ENCODE results near the gene CHRNA9. TPM values are rescaled to one million over a fixed set of nuclear protein-coding genes. Genes with fewer than 3 reads are reported as not detected.
A peak's percentile ranks its signal among the peaks of the same experiment; 100 is the strongest.
"Not testable (repeated sequence)": the region's sequence is repeated elsewhere in the genome, so short reads cannot be mapped to it uniquely, and the experiment has no call there.

The CHRNA9 gene
- total and polyA plus RNA-seq, 2 donors (not counting 1 experiment from before 2014, with no cell fraction given) = 0.07 TPM; not detected in 1

- H4K20me1 ChIP-seq (ENCODE audit: control insufficient read depth, insufficient read depth, low read length, poor library complexity, severe bottlenecking) = no peaks in the 10 kb centered on the region
- ATAC-seq (ENCODE audit: low read depth) = no peak
- H3K27ac ChIP-seq (ENCODE audit: low read length in 2 of 2) = peak overlapping the region in 1 of 2 donors; percentile 17
- intact Hi-C loops (cut with micrococcal nuclease) = no loop called here
- Mint-ChIP-seq H3K4me3 (no peak overlapping the region), H3K4me1 (peaks cover 59% of the 10 kb centered on the region), H3K27me3 (no peaks in the 10 kb centered on the region), H3K27ac (peak overlapping the region; percentile 77), H3K9me3 (ENCODE audit: insufficient read depth) (no peaks in the 10 kb centered on the region)
- no CpG with 5 or more reads among the region's 2 CpGs for WGBS (ENCODE audit: insufficient coverage)
- POLR2A ChIA-PET = no interaction called here
- H3K9ac ChIP-seq (ENCODE audit: low read length) = no peak overlapping the region
- no peak overlapping the region for H2AFZ ChIP-seq (ENCODE audit: insufficient read depth, low read depth, low read length, poor library complexity, severe bottlenecking)
- DNase-seq = no peak
- TF ChIP-seq CTCF (IDR thresholded peaks at IDR 0.05) (no peak), EZH2 (IDR thresholded peaks at IDR 0.05; ENCODE audit: borderline replicate concordance, insufficient read depth, low read depth, low read length, poor library complexity, severe bottlenecking) (no peak)
- CTCF ChIA-PET = interaction anchor here (0.7 to 1.8 kb wide), 2 partner anchors 9 to 25 kb away, joined by 3 to 8 read pairs; no protein-coding TSS in a partner anchor
- H3K4me2 ChIP-seq (replicated peaks; ENCODE audit: low read depth, low read length, poor library complexity, severe bottlenecking) = no peak overlapping the region
- H3K79me2 ChIP-seq (ENCODE audit: control insufficient read depth, insufficient read depth, low read length) = peaks cover 38% of the 10 kb centered on the region
- no peaks in the 10 kb centered on the region for H3K36me3 ChIP-seq (replicated peaks in 1 of 2; ENCODE audit: control extremely low read depth in 1 of 2, control insufficient read depth in 1 of 2, extremely low read depth in 1 of 2, insufficient read depth in 2 of 2, low read length in 1 of 2)
- no peak overlapping the region for H3K4me3 ChIP-seq (ENCODE audit: control extremely low read depth in 1 of 5, extremely low read depth in 1 of 5, insufficient read depth in 1 of 5, low read depth in 2 of 5, low read length in 4 of 5)
- H3K27me3 ChIP-seq (replicated peaks in 1 of 4; ENCODE audit: control extremely low read depth in 1 of 4, control insufficient read depth in 3 of 4, insufficient read depth in 4 of 4, low read length in 3 of 4) = no peaks in the 10 kb centered on the region
- H3K9me3 ChIP-seq (ENCODE audit: control extremely low read depth in 1 of 3, control insufficient read depth in 2 of 3, insufficient read depth in 1 of 3, low read length in 2 of 3) = peaks cover 0 to 12% (median 0%) of the 10 kb centered on the region in 3 donors
- peaks cover 59 to 64% of the 10 kb centered on the region in 2 donors for H3K4me1 ChIP-seq (ENCODE audit: control insufficient read depth in 2 of 2, insufficient read depth in 2 of 2, low read length in 2 of 2)
Measured at GRCh38 chr4:40292313-40292759, 42.8 kb upstream of the CHRNA9 start.

DNA sequence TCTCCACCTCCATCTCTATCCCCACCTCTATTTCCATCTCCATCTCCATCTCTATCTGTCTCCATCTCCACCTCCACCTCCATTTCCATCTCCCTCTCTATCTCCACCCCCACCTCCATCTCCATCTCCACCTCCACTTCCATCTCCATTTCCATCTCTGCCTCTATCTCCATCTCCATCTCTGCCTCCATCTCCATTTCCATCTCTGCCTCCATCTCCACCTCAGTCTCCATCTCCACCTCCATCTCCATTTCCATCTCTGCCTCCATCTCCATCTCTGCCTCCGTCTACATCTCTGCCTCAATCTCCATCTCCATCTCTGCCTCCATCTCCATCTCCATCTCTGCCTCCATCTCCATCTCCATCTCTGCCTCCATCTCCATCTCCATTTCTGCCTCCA, 40.8 kb upstream of the CHRNA9 start:
- H3K9ac ChIP-seq (ENCODE audit: low read length) = no peak overlapping the region
- H3K4me3 Mint-ChIP-seq = no peak overlapping the region
- CTCF ChIA-PET = no interaction called here
- no peaks in the 10 kb centered on the region for H3K36me3 ChIP-seq (replicated peaks in 1 of 2; ENCODE audit: control extremely low read depth in 1 of 2, control insufficient read depth in 1 of 2, extremely low read depth in 1 of 2, insufficient read depth in 2 of 2, low read length in 1 of 2)
- WGBS (ENCODE audit: insufficient coverage) = 92% methylated on average over 1 of the region's 1 CpG
- no peak overlapping the region for H3K4me2 ChIP-seq (replicated peaks; ENCODE audit: low read depth, low read length, poor library complexity, severe bottlenecking)
- intact Hi-C loops (cut with micrococcal nuclease) = no loop called here
- TF ChIP-seq EZH2 (IDR thresholded peaks at IDR 0.05; ENCODE audit: borderline replicate concordance, insufficient read depth, low read depth, low read length, poor library complexity, severe bottlenecking) (no peak), CTCF (IDR thresholded peaks at IDR 0.05) (no peak)
- H3K9me3 Mint-ChIP-seq (ENCODE audit: insufficient read depth) = no peaks in the 10 kb centered on the region
- POLR2A ChIA-PET = no interaction called here
- no peaks in the 10 kb centered on the region for H4K20me1 ChIP-seq (ENCODE audit: control insufficient read depth, insufficient read depth, low read length, poor library complexity, severe bottlenecking)
- H3K27me3 Mint-ChIP-seq = no peaks in the 10 kb centered on the region
- peak overlapping the region in 1 of 2 donors; percentile 28 for H3K27ac ChIP-seq (ENCODE audit: low read length in 2 of 2)
- H3K4me3 ChIP-seq (ENCODE audit: control extremely low read depth in 1 of 5, extremely low read depth in 1 of 5, insufficient read depth in 1 of 5, low read depth in 2 of 5, low read length in 4 of 5) = no peak overlapping the region
- no peak for DNase-seq
- peaks cover 0 to 16% (median 0%) of the 10 kb centered on the region in 3 donors for H3K9me3 ChIP-seq (ENCODE audit: control extremely low read depth in 1 of 3, control insufficient read depth in 2 of 3, insufficient read depth in 1 of 3, low read length in 2 of 3)
- no peak for ATAC-seq (ENCODE audit: low read depth)
- H3K79me2 ChIP-seq (ENCODE audit: control insufficient read depth, insufficient read depth, low read length) = peaks cover 49% of the 10 kb centered on the region
- peaks cover 61 to 67% of the 10 kb centered on the region in 2 donors for H3K4me1 ChIP-seq (ENCODE audit: control insufficient read depth in 2 of 2, insufficient read depth in 2 of 2, low read length in 2 of 2)
- no peaks in the 10 kb centered on the region for H3K27me3 ChIP-seq (replicated peaks in 1 of 4; ENCODE audit: control extremely low read depth in 1 of 4, control insufficient read depth in 3 of 4, insufficient read depth in 4 of 4, low read length in 3 of 4)
- H2AFZ ChIP-seq (ENCODE audit: insufficient read depth, low read depth, low read length, poor library complexity, severe bottlenecking) = no peak overlapping the region
- peaks cover 59% of the 10 kb centered on the region for H3K4me1 Mint-ChIP-seq
- no peak overlapping the region for H3K27ac Mint-ChIP-seq

DNA sequence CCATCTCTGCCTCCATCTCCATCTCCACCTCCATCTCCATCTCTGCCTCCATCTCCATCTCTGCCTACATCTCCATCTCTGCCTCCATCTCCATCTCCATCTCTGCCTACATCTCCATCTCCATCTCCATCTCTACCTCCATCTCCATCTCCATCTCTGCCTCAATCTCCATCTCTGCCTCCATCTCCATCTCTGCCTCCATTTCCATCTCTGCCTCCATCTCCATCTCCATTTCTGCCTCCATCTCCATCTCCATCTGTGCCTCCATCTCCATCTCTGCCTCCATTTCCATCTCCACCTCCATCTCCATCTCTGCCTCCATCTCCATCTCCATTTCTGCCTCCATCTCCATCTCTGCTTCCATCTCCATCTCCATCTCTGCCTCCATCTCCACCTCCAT, 40.1 kb upstream of the CHRNA9 start:
- peaks cover 61 to 67% of the 10 kb centered on the region in 2 donors for H3K4me1 ChIP-seq (ENCODE audit: control insufficient read depth in 2 of 2, insufficient read depth in 2 of 2, low read length in 2 of 2)
- peaks cover 56% of the 10 kb centered on the region for H3K79me2 ChIP-seq (ENCODE audit: control insufficient read depth, insufficient read depth, low read length)
- H3K4me3 ChIP-seq (ENCODE audit: control extremely low read depth in 1 of 5, extremely low read depth in 1 of 5, insufficient read depth in 1 of 5, low read depth in 2 of 5, low read length in 4 of 5); H3K27ac Mint-ChIP-seq; H3K27me3 ChIP-seq (replicated peaks in 1 of 4; ENCODE audit: control extremely low read depth in 1 of 4, control insufficient read depth in 3 of 4, insufficient read depth in 4 of 4, low read length in 3 of 4); CTCF ChIA-PET; POLR2A ChIA-PET; DNase-seq; H3K36me3 ChIP-seq (replicated peaks in 1 of 2; ENCODE audit: control extremely low read depth in 1 of 2, control insufficient read depth in 1 of 2, extremely low read depth in 1 of 2, insufficient read depth in 2 of 2, low read length in 1 of 2); ATAC-seq (ENCODE audit: low read depth); intact Hi-C loops (cut with micrococcal nuclease); H3K27me3 Mint-ChIP-seq; H3K4me2 ChIP-seq (replicated peaks; ENCODE audit: low read depth, low read length, poor library complexity, severe bottlenecking); H3K9ac ChIP-seq (ENCODE audit: low read length); H4K20me1 ChIP-seq (ENCODE audit: control insufficient read depth, insufficient read depth, low read length, poor library complexity, severe bottlenecking); H2AFZ ChIP-seq (ENCODE audit: insufficient read depth, low read depth, low read length, poor library complexity, severe bottlenecking); H3K4me3 Mint-ChIP-seq; H3K9me3 Mint-ChIP-seq (ENCODE audit: insufficient read depth): not testable (repeated sequence)
- H3K27ac ChIP-seq (ENCODE audit: low read length in 2 of 2) = peak overlapping the region in 1 of 2 donors; percentile 53
- H3K4me1 Mint-ChIP-seq = peaks cover 58% of the 10 kb centered on the region
- peaks cover 0 to 16% (median 0%) of the 10 kb centered on the region in 3 donors for H3K9me3 ChIP-seq (ENCODE audit: control extremely low read depth in 1 of 3, control insufficient read depth in 2 of 3, insufficient read depth in 1 of 3, low read length in 2 of 3)
